Esophagus muscularis mucosa (tissue), 4 donors: ENCODE measurements around the gene FALEC. TPM values are rescaled to one million over a fixed set of nuclear protein-coding genes. Genes with fewer than 3 reads are reported as not detected.

Experiments
- DNase-seq: peaks from one replicate; pipeline ENCODE4 v3.0.0-alpha.2; 2017; ENCODE audit errors: extremely low spot score
- H3K27ac ChIP-seq, 4 donors: fragments of 200-600 bp; sonication (generic); replicated peaks in 1 of 4; 1 replicate in 3 of 4; 2 replicates in 1 of 4; pipeline ENCODE4 v1.5.1; 2016 to 2019; ENCODE audit warnings: mild to moderate bottlenecking in 1 of 4
- H3K27me3 ChIP-seq, 4 donors: fragments of 200-600 bp; sonication (generic); one replicate each; pipeline versions ENCODE4 v1.5.1 to v1.6.0; 2016 to 2019
- H3K36me3 ChIP-seq, 4 donors: fragments of 200-600 bp; sonication (generic); one replicate each; pipeline ENCODE4 v1.5.1; 2016 to 2019
- H3K4me1 ChIP-seq, 4 donors: fragments of 200-600 bp; sonication (generic); one replicate each; pipeline ENCODE4 v1.5.1; 2016 to 2019
- H3K4me3 ChIP-seq, 4 donors: fragments of 200-600 bp; sonication (generic); 1 replicate in 2 of 4; 2 replicates in 2 of 4; pipeline ENCODE4 v1.5.1; 2016 to 2019; ENCODE audit warnings: mild to moderate bottlenecking in 4 of 4, moderate library complexity in 1 of 4
- H3K9me3 ChIP-seq, 4 donors: fragments of 200-600 bp; sonication (generic); 1 replicate in 3 of 4; 2 replicates in 1 of 4; pipeline ENCODE4 v1.5.1; 2016 to 2019
- EP300 ChIP-seq: sonication (generic); formaldehyde crosslinking; IDR thresholded peaks from one replicate; pipeline ENCODE4 v1.6.1; 2017; ENCODE audit warnings: antibody characterized with exemption
- POLR2A ChIP-seq: fragments of 450-650 bp; IDR thresholded peaks from one replicate; pipeline ENCODE4 v1.6.1; 2017; ENCODE audit warnings: antibody characterized with exemption, moderate library complexity, mild to moderate bottlenecking, low read depth
- POLR2AphosphoS5 ChIP-seq, 2 donors: sonication (generic); formaldehyde crosslinking; IDR thresholded peaks; one replicate each; pipeline ENCODE4 v1.6.1; 2017; ENCODE audit warnings: antibody characterized with exemption in 2 of 2
- WGBS: methylation state at CpG from one replicate; pipeline ENCODE4 v1.1.5; 2018; 5-methylcytosine and 5-hydroxymethylcytosine counted together
- intact Hi-C: fragments of 100-400 bp; cut with DNase I; formaldehyde crosslinking; loops from one replicate; pipeline ENCODE4 v1.15.1; 2023
- total RNA-seq, 4 donors: library from RNA; depleted of rRNA; stranded (reverse); fragments of >200 nt; gene quantifications; one replicate each; pipeline versions ENCODE4 v1.1.0 to v1.2.1, GENCODE V29; 2016
- TF ChIP-seq, protein P1 (sequence below), 3 experiments: fragments of 200-600 bp in 2 of 3; fragments of 450-650 bp in 1 of 3; sonication (generic) in 2 of 3; IDR thresholded peaks; one replicate each; pipeline ENCODE4 v1.5.1; 2017 to 2019; ENCODE audit warnings: antibody characterized with exemption in 3 of 3, mild to moderate bottlenecking in 2 of 3, moderate library complexity in 1 of 3

The FALEC gene
- total RNA-seq, 4 donors from 2014 or later = not detected

DNA sequence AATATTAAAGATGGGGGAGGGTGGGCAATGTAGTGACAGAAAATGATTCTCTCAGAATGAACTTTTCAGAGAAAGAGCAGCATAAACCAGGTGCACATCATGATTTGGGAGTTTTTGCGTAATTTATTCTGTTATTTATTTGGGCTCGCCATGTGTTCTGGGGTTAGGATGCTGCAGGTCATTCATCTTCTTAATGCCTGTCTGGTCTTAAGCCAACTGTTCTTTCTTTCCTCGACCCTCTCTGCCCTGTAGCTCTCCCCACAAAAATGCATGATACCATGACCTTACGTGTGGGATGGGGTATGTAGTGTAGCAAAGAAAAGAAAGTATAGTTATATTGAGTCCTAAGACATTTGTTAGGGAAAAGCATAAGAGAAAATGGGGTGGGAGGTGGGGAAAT lies 40.7 kb upstream of the FALEC start:
- intact Hi-C loops = loop anchor here (5.0 kb wide), 1 partner anchor 37 kb away; no protein-coding TSS in a partner anchor
- no peak for TF ChIP-seq POLR2A
- peaks cover 0 to 17% (median 15%) of the 10 kb centered on the region in 4 donors for H3K4me1 ChIP-seq
- H3K36me3 ChIP-seq = peaks cover 19 to 34% (median 31%) of the 10 kb centered on the region in 4 donors
- H3K27me3 ChIP-seq = no peaks in the 10 kb centered on the region
- no peak for DNase-seq
- no peak overlapping the region for H3K4me3 ChIP-seq
- no peaks in the 10 kb centered on the region for H3K9me3 ChIP-seq
- WGBS = 76% methylated on average over 4 of the region's 4 CpGs
- no peak overlapping the region for H3K27ac ChIP-seq

DNA sequence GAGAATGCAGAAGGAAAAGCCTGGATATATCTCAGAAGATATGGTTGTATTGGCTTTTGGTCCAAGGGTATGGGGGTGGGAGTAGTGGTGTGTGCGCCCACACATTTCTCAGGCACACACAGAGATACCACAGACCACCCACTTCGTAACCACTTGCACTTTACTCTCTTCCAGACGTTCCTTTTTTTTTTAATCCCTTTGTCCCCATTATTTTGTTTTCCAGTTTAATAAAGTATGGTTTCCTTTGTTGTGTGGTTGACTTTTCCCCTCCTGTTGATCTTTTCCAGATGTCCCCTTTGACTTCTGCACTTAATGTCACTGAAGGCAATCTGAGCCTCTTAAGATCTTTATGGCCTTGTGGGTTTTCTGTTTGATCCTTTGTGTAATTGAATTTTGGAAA lies 38.8 kb upstream of the FALEC start:
- 63% methylated on average over 3 of the region's 3 CpGs for WGBS
- intact Hi-C loops = no loop called here

GRCh38 chr1:150477320-150477719 lies 38.2 kb upstream of the FALEC start:
- intact Hi-C loops = no loop called here
- Histone ChIP-seq H3K27me3 (no peaks in the 10 kb centered on the region), H3K4me1 (peaks cover 0 to 16% (median 6%) of the 10 kb centered on the region in 4 donors), H3K36me3 (peaks cover 0 to 9% (median 9%) of the 10 kb centered on the region in 4 donors), H3K9me3 (no peaks in the 10 kb centered on the region), H3K27ac (no peak overlapping the region), H3K4me3 (no peak overlapping the region)
- no peak for TF ChIP-seq POLR2AphosphoS5 (IDR thresholded peaks at IDR 0.05)
- TF ChIP-seq POLR2A = no peak
- TF ChIP-seq EP300 = no peak
- TF ChIP-seq, protein P1, sequence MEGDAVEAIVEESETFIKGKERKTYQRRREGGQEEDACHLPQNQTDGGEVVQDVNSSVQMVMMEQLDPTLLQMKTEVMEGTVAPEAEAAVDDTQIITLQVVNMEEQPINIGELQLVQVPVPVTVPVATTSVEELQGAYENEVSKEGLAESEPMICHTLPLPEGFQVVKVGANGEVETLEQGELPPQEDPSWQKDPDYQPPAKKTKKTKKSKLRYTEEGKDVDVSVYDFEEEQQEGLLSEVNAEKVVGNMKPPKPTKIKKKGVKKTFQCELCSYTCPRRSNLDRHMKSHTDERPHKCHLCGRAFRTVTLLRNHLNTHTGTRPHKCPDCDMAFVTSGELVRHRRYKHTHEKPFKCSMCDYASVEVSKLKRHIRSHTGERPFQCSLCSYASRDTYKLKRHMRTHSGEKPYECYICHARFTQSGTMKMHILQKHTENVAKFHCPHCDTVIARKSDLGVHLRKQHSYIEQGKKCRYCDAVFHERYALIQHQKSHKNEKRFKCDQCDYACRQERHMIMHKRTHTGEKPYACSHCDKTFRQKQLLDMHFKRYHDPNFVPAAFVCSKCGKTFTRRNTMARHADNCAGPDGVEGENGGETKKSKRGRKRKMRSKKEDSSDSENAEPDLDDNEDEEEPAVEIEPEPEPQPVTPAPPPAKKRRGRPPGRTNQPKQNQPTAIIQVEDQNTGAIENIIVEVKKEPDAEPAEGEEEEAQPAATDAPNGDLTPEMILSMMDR (IDR thresholded peaks at IDR 0.05) = no peak
- WGBS = 100% methylated on average over 1 of the region's 1 CpG
- DNase-seq = no peak

More for the DNA sequence above, 38.8 kb upstream of the FALEC start:
- no peak for DNase-seq
- Histone ChIP-seq H3K4me1 (peaks cover 0 to 16% (median 6%) of the 10 kb centered on the region in 4 donors), H3K27me3 (no peaks in the 10 kb centered on the region), H3K4me3 (no peak overlapping the region), H3K36me3 (peaks cover 5 to 15% (median 14%) of the 10 kb centered on the region in 4 donors), H3K9me3 (no peaks in the 10 kb centered on the region), H3K27ac (no peak overlapping the region)
- TF ChIP-seq POLR2A (no peak), EP300 (no peak), POLR2AphosphoS5 (IDR thresholded peaks at IDR 0.05) (no peak)
- TF ChIP-seq, protein P1 (IDR thresholded peaks at IDR 0.05) = no peak

DNA sequence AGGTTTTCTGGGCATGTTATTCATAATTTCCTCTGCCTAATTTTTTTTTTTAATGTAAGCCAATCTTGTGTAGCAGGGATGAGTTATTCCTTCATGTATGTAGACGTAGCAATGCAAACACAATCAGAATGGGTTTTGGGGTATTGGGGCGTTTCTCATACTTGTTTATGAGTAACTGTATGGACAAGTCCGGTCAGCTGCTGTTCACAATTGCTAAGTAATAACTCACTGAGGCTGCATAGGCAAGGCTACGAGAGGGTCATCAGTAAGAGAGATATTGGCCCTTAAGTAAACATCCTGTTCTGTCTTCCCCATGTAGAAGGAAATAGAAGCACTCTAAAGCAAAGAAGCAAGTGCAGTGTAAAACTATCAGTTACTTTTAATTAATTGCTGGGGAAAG lies 37.8 kb upstream of the FALEC start:
- intact Hi-C loops = no loop called here
- WGBS = 51% methylated on average over 4 of the region's 4 CpGs
- Histone ChIP-seq H3K27me3 (no peaks in the 10 kb centered on the region), H3K4me1 (peaks cover 0 to 16% (median 6%) of the 10 kb centered on the region in 4 donors), H3K27ac (no peak overlapping the region), H3K4me3 (no peak overlapping the region), H3K9me3 (no peaks in the 10 kb centered on the region), H3K36me3 (peaks cover 0 to 5% (median 4%) of the 10 kb centered on the region in 4 donors)
- TF ChIP-seq POLR2AphosphoS5 (IDR thresholded peaks at IDR 0.05) (no peak), POLR2A (no peak), EP300 (no peak)
- TF ChIP-seq, protein P1 (IDR thresholded peaks at IDR 0.05) = no peak
- DNase-seq = no peak

GRCh38 chr1:150479370-150479769 lies 36.2 kb upstream of the FALEC start:
- TF ChIP-seq EP300 (no peak), POLR2AphosphoS5 (IDR thresholded peaks at IDR 0.05) (no peak), POLR2A (no peak)
- TF ChIP-seq, protein P1 (IDR thresholded peaks at IDR 0.05) = no peak
- Histone ChIP-seq H3K4me3 (no peak overlapping the region), H3K27ac (no peak overlapping the region), H3K4me1 (peaks cover 0 to 11% (median 6%) of the 10 kb centered on the region in 4 donors), H3K36me3 (no peaks in the 10 kb centered on the region), H3K27me3 (no peaks in the 10 kb centered on the region), H3K9me3 (no peaks in the 10 kb centered on the region)
- no peak for DNase-seq
- 81% methylated on average over 4 of the region's 4 CpGs for WGBS
- intact Hi-C loops = no loop called here
